Testis (tissue), 2 donors: ENCODE measurements around the gene JOSD2.

Source experiments
- POLR2A ChIP-seq: fragments of 450-650 bp; IDR thresholded peaks from one replicate; pipeline ENCODE4 v1.6.1; 2017; ENCODE audit warnings: antibody characterized with exemption, mild to moderate bottlenecking, moderate library complexity
- TF ChIP-seq, protein P1 (sequence below), 3 experiments: fragments of 450-650 bp in 2 of 3; fragments of 200-600 bp in 1 of 3; sonication (generic) in 1 of 3; IDR thresholded peaks; one replicate each; pipeline ENCODE4 v1.5.1; 2016 to 2019; ENCODE audit warnings: antibody characterized with exemption in 3 of 3, mild to moderate bottlenecking in 2 of 3, moderate library complexity in 1 of 3

DNA sequence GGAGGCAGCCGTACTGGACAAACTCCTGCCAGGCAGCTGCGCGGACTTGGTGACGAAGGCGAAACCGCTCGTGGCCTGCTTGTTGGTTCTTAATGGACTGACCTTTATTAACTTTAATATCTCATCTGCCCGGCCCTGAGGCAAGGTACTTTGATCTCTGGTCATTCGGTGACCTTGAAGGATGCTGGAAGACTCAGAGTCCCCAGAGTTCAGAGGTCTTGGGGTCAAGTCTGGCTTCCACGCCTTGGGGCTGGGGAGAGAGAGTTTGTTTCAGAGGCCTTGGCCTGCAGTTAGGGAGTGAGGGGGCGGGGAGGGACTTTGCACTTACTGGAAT lies 44.3 kb downstream of the JOSD2 start:
- TF ChIP-seq, protein P1, sequence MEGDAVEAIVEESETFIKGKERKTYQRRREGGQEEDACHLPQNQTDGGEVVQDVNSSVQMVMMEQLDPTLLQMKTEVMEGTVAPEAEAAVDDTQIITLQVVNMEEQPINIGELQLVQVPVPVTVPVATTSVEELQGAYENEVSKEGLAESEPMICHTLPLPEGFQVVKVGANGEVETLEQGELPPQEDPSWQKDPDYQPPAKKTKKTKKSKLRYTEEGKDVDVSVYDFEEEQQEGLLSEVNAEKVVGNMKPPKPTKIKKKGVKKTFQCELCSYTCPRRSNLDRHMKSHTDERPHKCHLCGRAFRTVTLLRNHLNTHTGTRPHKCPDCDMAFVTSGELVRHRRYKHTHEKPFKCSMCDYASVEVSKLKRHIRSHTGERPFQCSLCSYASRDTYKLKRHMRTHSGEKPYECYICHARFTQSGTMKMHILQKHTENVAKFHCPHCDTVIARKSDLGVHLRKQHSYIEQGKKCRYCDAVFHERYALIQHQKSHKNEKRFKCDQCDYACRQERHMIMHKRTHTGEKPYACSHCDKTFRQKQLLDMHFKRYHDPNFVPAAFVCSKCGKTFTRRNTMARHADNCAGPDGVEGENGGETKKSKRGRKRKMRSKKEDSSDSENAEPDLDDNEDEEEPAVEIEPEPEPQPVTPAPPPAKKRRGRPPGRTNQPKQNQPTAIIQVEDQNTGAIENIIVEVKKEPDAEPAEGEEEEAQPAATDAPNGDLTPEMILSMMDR (IDR thresholded peaks at IDR 0.05) = no peak
- TF ChIP-seq POLR2A = no peak
